ENCODE results near the gene OR2T35.

The OR2T35 gene

GRCh38 chr1:248625971-248626370 is 19.1 kb downstream of the OR2T35 start:
- DNase-seq: no peak

- no peak for DNase-seq
Observed at GRCh38 chr1:248625166-248625565, 19.9 kb downstream of the OR2T35 start.

- peak; percentile 22 for DNase-seq
Observed at GRCh38 chr1:248622570-248623001, 22.5 kb downstream of the OR2T35 start.

GRCh38 chr1:248621770-248622169 is 23.3 kb downstream of the OR2T35 start:
- DNase-seq: no peak

GRCh38 chr1:248618878-248619277 is 26.2 kb downstream of the OR2T35 start:
- no peak for DNase-seq

- DNase-seq: no peak
Observed at GRCh38 chr1:248618119-248618518, 27.0 kb downstream of the OR2T35 start.

GRCh38 chr1:248613742-248614141 is 31.3 kb downstream of the OR2T35 start:
- DNase-seq: no peak

- no peak for DNase-seq
Observed at GRCh38 chr1:248611883-248612414, 33.1 kb downstream of the OR2T35 start.

- DNase-seq: no peak
Observed at GRCh38 chr1:248610301-248610700, 34.8 kb downstream of the OR2T35 start.

GRCh38 chr1:248599396-248599795 is 45.7 kb downstream of the OR2T35 start:
- DNase-seq: no peak

- DNase-seq: no peak
Observed at GRCh38 chr1:248597589-248597988, 47.5 kb downstream of the OR2T35 start, which contains the start of gene OR2T10. TSS of gene OR2T10 (minus strand) at chr1:248597700. CDS start at chr1:248593768, 3,932 bp downstream.

GRCh38 chr1:248596615-248597014 is 48.5 kb downstream of the OR2T35 start:
- DNase-seq: no peak

- no peak for DNase-seq
Observed at GRCh38 chr1:248593226-248593625, 51.9 kb downstream of the OR2T35 start.

- DNase-seq: no peak
Observed at GRCh38 chr1:248592655-248593054, 52.4 kb downstream of the OR2T35 start.

GRCh38 chr1:248590055-248590454 is 55.0 kb downstream of the OR2T35 start:
- DNase-seq: no peak

GRCh38 chr1:248589334-248589733 is 55.7 kb downstream of the OR2T35 start:
- no peak for DNase-seq
